ENCODE results near the gene ARHGAP27.

- TF ChIP-seq, protein P1, sequence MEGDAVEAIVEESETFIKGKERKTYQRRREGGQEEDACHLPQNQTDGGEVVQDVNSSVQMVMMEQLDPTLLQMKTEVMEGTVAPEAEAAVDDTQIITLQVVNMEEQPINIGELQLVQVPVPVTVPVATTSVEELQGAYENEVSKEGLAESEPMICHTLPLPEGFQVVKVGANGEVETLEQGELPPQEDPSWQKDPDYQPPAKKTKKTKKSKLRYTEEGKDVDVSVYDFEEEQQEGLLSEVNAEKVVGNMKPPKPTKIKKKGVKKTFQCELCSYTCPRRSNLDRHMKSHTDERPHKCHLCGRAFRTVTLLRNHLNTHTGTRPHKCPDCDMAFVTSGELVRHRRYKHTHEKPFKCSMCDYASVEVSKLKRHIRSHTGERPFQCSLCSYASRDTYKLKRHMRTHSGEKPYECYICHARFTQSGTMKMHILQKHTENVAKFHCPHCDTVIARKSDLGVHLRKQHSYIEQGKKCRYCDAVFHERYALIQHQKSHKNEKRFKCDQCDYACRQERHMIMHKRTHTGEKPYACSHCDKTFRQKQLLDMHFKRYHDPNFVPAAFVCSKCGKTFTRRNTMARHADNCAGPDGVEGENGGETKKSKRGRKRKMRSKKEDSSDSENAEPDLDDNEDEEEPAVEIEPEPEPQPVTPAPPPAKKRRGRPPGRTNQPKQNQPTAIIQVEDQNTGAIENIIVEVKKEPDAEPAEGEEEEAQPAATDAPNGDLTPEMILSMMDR (IDR thresholded peaks at IDR 0.05) = no peak
- no peak for TF ChIP-seq EZH2phosphoT487 (IDR thresholded peaks at IDR 0.05)
- no peak for TF ChIP-seq EZH2 (IDR thresholded peaks at IDR 0.05)
Measured at GRCh38 chr17:45437465-45438283, 5.0 kb upstream of the ARHGAP27 start.
